Measurements from ENCODE around the gene TULP4. TPM values are rescaled to one million over a fixed set of nuclear protein-coding genes. Genes with fewer than 3 reads are reported as not detected.

The TULP4 gene
- polyA plus RNA-seq, 1 experiment: 8.0 TPM

- no peak for DNase-seq (ENCODE audit: low read depth)
- POLR2A ChIA-PET: no interaction called here
- H3K4me3 ChIP-seq (ENCODE audit: low read depth, low read length): no peak overlapping the region
- peaks cover 2% of the 10 kb centered on the region; the same call in 1 of the 2 replicates for H3K36me3 ChIP-seq (ENCODE audit: control insufficient read depth, insufficient read depth, low read length)
- CTCF ChIA-PET: no interaction called here
- no peak for TF ChIP-seq CTCF (IDR thresholded peaks at IDR 0.05; ENCODE audit: insufficient read depth, low read depth, low read length)
- no peaks in the 10 kb centered on the region for H3K27me3 ChIP-seq (ENCODE audit: control insufficient read depth, insufficient read depth, low read length)
These were observed 1.7 kb downstream of the TULP4 start for GRCh38 chr6:158313989-158314388.

GRCh38 chr6:158314737-158315136 lies 2.5 kb downstream of the TULP4 start:
- Histone ChIP-seq H3K27me3 (ENCODE audit: control insufficient read depth, insufficient read depth, low read length) (no peaks in the 10 kb centered on the region), H3K36me3 (ENCODE audit: control insufficient read depth, insufficient read depth, low read length) (peaks cover 2% of the 10 kb centered on the region; the same call in 1 of the 2 replicates), H3K4me3 (ENCODE audit: low read depth, low read length) (no peak overlapping the region)
- ChIA-PET CTCF (no interaction called here), POLR2A (no interaction called here)
- no peak for DNase-seq (ENCODE audit: low read depth)
- no peak for TF ChIP-seq CTCF (IDR thresholded peaks at IDR 0.05; ENCODE audit: insufficient read depth, low read depth, low read length)

GRCh38 chr6:158316022-158316421 lies 3.8 kb downstream of the TULP4 start:
- no peak overlapping the region for H3K4me3 ChIP-seq (ENCODE audit: low read depth, low read length)
- no peak for DNase-seq (ENCODE audit: low read depth)

DNA sequence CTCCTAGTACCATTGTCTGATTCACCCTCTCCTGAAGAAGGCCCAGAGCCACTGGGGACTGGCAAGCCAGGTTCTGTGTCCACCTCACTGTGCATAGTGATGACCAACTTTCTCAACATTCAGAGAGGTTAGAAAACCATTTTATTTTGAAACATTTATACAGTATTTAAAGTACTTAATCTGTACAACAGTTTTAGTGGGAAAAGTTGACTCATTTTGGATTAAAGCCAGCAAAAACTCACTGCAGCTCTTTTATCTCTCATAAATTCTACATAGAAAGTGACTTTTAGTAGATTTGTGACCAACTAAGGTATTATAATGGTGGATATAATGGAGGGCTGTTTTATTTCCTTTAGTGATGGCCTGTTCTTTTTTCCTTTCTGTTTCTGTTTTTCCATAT lies 9.7 kb downstream of the TULP4 start:
- Histone ChIP-seq H3K27me3 (ENCODE audit: control insufficient read depth, insufficient read depth, low read length) (no peaks in the 10 kb centered on the region), H3K4me3 (ENCODE audit: low read depth, low read length) (no peak overlapping the region), H3K36me3 (ENCODE audit: control insufficient read depth, insufficient read depth, low read length) (no peaks in the 10 kb centered on the region)
- no peak for TF ChIP-seq CTCF (IDR thresholded peaks at IDR 0.05; ENCODE audit: insufficient read depth, low read depth, low read length)
- ChIA-PET POLR2A (no interaction called here), CTCF (no interaction called here)
- DNase-seq (ENCODE audit: low read depth): peak; percentile 46

More at GRCh38 chr6:158316022-158316421, 3.8 kb downstream of the TULP4 start:
- CTCF ChIA-PET: no interaction called here
- Histone ChIP-seq H3K27me3 (ENCODE audit: control insufficient read depth, insufficient read depth, low read length) (no peaks in the 10 kb centered on the region), H3K36me3 (ENCODE audit: control insufficient read depth, insufficient read depth, low read length) (peaks cover 2% of the 10 kb centered on the region; the same call in 1 of the 2 replicates)
- no peak for TF ChIP-seq CTCF (IDR thresholded peaks at IDR 0.05; ENCODE audit: insufficient read depth, low read depth, low read length)
- POLR2A ChIA-PET: no interaction called here

DNA sequence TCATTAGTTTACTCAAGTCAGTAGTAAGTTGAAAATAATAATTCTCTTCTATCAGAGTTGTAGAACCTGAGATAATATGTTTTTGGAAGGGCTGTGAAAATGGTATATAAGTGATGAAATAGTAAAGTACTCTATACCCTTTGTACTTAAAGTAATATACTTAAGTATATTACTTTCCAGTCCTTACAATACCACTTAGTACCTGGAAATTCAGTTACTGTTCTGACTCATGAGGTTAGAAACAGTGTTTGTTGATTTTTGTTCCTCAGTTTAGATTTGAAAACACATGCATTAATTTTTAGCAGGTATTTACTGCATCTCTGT lies 10.1 kb downstream of the TULP4 start:
- no peak for DNase-seq (ENCODE audit: low read depth)
- CTCF ChIA-PET: no interaction called here

More for the DNA sequence above, 10.1 kb downstream of the TULP4 start:
- no peak overlapping the region for H3K4me3 ChIP-seq (ENCODE audit: low read depth, low read length)
- H3K27me3 ChIP-seq (ENCODE audit: control insufficient read depth, insufficient read depth, low read length): no peaks in the 10 kb centered on the region
- TF ChIP-seq CTCF (IDR thresholded peaks at IDR 0.05; ENCODE audit: insufficient read depth, low read depth, low read length): no peak
- no peaks in the 10 kb centered on the region for H3K36me3 ChIP-seq (ENCODE audit: control insufficient read depth, insufficient read depth, low read length)
- POLR2A ChIA-PET: no interaction called here

Measured in BJ (cell line).